Uterus (tissue), 2 donors: ENCODE results near the gene CELA3A.
"Not testable (repeated sequence)": the region's sequence is repeated elsewhere in the genome, so short reads cannot be mapped to it uniquely, and the experiment has no call there.

Experiments used
- CTCF ChIP-seq, 4 experiments: fragments of 200-600 bp in 2 of 4; fragments of 450-650 bp in 2 of 4; sonication (generic) in 2 of 4; IDR thresholded peaks; one replicate each; pipeline ENCODE4 v1.5.1; 2016 to 2019; ENCODE audit warnings: antibody characterized with exemption in 4 of 4, mild to moderate bottlenecking in 2 of 4, moderate library complexity in 1 of 4
- POLR2A ChIP-seq, 2 donors: fragments of 450-650 bp; IDR thresholded peaks; one replicate each; pipeline ENCODE4 v1.6.1; 2016; ENCODE audit warnings: antibody characterized with exemption in 2 of 2, mild to moderate bottlenecking in 1 of 2, moderate library complexity in 1 of 2

- TF ChIP-seq CTCF, POLR2A (IDR thresholded peaks at IDR 0.05): not testable (repeated sequence)
Observed at GRCh38 chr1:21986386-21986785, 15.1 kb upstream of the CELA3A start.
